ENCODE measurements around the gene WDFY2.

Gene WDFY2

DNA sequence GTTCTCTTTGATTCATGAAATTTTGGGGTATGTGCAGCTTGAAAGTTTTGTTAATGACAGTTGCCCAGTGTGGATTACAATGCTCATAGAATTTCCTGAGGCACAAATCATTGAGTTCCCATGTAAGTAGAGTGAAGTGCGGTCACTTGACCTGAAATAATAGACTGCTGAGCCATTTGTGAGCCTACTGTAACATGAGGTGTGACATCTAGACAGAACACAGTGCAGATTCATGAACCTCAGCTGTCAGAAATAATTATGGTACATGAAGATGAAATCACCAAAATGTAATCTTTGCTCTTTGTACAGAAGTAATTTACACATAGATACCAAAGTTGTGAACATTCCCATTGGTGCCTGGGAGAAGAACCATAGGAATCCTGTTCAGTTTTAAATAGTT, 135.1 kb downstream of the WDFY2 start:
- H3K9me3 ChIP-seq (ENCODE audit: insufficient read depth, low read length), result no peaks in the 10 kb centered on the region
- TF ChIP-seq, protein P1, sequence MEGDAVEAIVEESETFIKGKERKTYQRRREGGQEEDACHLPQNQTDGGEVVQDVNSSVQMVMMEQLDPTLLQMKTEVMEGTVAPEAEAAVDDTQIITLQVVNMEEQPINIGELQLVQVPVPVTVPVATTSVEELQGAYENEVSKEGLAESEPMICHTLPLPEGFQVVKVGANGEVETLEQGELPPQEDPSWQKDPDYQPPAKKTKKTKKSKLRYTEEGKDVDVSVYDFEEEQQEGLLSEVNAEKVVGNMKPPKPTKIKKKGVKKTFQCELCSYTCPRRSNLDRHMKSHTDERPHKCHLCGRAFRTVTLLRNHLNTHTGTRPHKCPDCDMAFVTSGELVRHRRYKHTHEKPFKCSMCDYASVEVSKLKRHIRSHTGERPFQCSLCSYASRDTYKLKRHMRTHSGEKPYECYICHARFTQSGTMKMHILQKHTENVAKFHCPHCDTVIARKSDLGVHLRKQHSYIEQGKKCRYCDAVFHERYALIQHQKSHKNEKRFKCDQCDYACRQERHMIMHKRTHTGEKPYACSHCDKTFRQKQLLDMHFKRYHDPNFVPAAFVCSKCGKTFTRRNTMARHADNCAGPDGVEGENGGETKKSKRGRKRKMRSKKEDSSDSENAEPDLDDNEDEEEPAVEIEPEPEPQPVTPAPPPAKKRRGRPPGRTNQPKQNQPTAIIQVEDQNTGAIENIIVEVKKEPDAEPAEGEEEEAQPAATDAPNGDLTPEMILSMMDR (IDR thresholded peaks at IDR 0.05; ENCODE audit: insufficient read depth, low read length, poor library complexity, severe bottlenecking), result no peak
- no peak overlapping the region for H2AFZ ChIP-seq (ENCODE audit: low read depth, low read length, severe bottlenecking)
- H3F3A ChIP-seq (ENCODE audit: insufficient read depth), result no peaks in the 10 kb centered on the region
- H3K4me3 ChIP-seq (ENCODE audit: insufficient read depth, low read length, poor library complexity, severe bottlenecking), result no peak overlapping the region
- no peaks in the 10 kb centered on the region for H3K27me3 ChIP-seq (ENCODE audit: low read length)
- no peaks in the 10 kb centered on the region for H3K79me2 ChIP-seq (ENCODE audit: insufficient read depth, low read length)
- no peaks in the 10 kb centered on the region for H3K36me3 ChIP-seq (ENCODE audit: low read length)
- no peak overlapping the region for H3K4me2 ChIP-seq (ENCODE audit: low read depth, low read length, poor library complexity, severe bottlenecking)
- no peaks in the 10 kb centered on the region for H4K20me1 ChIP-seq (ENCODE audit: low read depth, low read length)
- H3K27ac ChIP-seq (ENCODE audit: low read depth, low read length), result no peak overlapping the region
- H3K9me2 ChIP-seq (replicated peaks; ENCODE audit: insufficient read depth, low read length), result no peaks in the 10 kb centered on the region
- H3K9ac ChIP-seq (ENCODE audit: low read length), result no peak overlapping the region

DNA sequence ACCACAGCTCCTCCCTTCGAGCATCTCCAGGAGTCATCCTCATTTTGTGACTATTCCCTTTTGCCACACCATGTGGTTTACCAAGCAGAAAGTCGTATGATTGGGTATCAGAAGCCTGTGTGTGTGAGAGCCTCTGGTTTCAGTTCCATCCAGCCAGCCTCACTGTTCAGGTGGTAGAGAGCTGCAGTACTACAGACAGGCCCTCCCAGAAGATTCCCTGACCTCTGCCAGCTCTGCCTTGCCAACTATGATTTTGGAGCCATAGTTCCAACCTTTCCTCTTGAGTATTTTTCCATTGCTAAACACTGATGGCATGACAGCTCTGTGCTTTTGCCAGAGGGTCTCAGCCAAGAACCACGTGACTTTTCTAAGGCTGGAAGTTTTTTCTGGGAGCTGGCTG, 137.2 kb downstream of the WDFY2 start:
- Histone ChIP-seq H2AFZ (ENCODE audit: low read depth, low read length, severe bottlenecking) (no peak overlapping the region), H3K9me2 (replicated peaks; ENCODE audit: insufficient read depth, low read length) (no peaks in the 10 kb centered on the region), H4K20me1 (ENCODE audit: low read depth, low read length) (no peaks in the 10 kb centered on the region), H3K79me2 (ENCODE audit: insufficient read depth, low read length) (no peaks in the 10 kb centered on the region), H3K4me3 (ENCODE audit: insufficient read depth, low read length, poor library complexity, severe bottlenecking) (no peak overlapping the region), H3F3A (ENCODE audit: insufficient read depth) (no peaks in the 10 kb centered on the region), H3K9me3 (ENCODE audit: insufficient read depth, low read length) (no peaks in the 10 kb centered on the region), H3K27me3 (ENCODE audit: low read length) (no peaks in the 10 kb centered on the region), H3K4me2 (ENCODE audit: low read depth, low read length, poor library complexity, severe bottlenecking) (no peak overlapping the region), H3K9ac (ENCODE audit: low read length) (no peak overlapping the region), H3K27ac (ENCODE audit: low read depth, low read length) (no peak overlapping the region), H3K36me3 (ENCODE audit: low read length) (no peaks in the 10 kb centered on the region)
- TF ChIP-seq EZH2phosphoT487 (conservative IDR thresholded peaks at IDR 0.05; ENCODE audit: low read length), result no peak

DNA sequence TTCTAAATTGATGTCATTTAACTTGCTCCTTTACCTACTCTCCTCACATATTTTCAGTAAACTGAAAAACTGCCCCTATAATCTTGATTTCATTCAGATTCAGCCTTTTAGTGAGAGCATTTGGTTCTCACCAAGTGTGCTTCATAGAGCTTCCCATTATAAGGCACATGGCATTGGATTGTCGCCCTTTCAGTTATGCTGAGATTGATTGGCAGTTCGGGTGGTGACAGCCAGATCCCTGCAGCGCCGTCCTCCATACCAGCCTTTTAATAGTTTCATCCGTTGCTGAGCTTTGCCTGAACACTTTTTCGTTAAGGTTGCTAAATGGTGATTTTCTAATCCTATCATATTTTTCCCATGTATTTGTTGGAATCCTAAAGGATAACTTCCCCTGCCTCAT, 139.3 kb downstream of the WDFY2 start:
- Histone ChIP-seq H2AFZ (ENCODE audit: low read depth, low read length, severe bottlenecking) (no peak overlapping the region), H3K9me2 (replicated peaks; ENCODE audit: insufficient read depth, low read length) (no peaks in the 10 kb centered on the region), H3K4me2 (ENCODE audit: low read depth, low read length, poor library complexity, severe bottlenecking) (no peak overlapping the region), H3K9me3 (ENCODE audit: insufficient read depth, low read length) (no peaks in the 10 kb centered on the region), H4K20me1 (ENCODE audit: low read depth, low read length) (no peaks in the 10 kb centered on the region), H3K27ac (ENCODE audit: low read depth, low read length) (no peak overlapping the region), H3K36me3 (ENCODE audit: low read length) (no peaks in the 10 kb centered on the region), H3K27me3 (ENCODE audit: low read length) (no peaks in the 10 kb centered on the region), H3K9ac (ENCODE audit: low read length) (no peak overlapping the region), H3K79me2 (ENCODE audit: insufficient read depth, low read length) (no peaks in the 10 kb centered on the region), H3F3A (ENCODE audit: insufficient read depth) (no peaks in the 10 kb centered on the region), H3K4me3 (ENCODE audit: insufficient read depth, low read length, poor library complexity, severe bottlenecking) (no peak overlapping the region)
- TF ChIP-seq, protein P1 (IDR thresholded peaks at IDR 0.05; ENCODE audit: insufficient read depth, low read length, poor library complexity, severe bottlenecking), result no peak
- TF ChIP-seq EZH2phosphoT487 (conservative IDR thresholded peaks at IDR 0.05; ENCODE audit: low read length), result no peak

DNA sequence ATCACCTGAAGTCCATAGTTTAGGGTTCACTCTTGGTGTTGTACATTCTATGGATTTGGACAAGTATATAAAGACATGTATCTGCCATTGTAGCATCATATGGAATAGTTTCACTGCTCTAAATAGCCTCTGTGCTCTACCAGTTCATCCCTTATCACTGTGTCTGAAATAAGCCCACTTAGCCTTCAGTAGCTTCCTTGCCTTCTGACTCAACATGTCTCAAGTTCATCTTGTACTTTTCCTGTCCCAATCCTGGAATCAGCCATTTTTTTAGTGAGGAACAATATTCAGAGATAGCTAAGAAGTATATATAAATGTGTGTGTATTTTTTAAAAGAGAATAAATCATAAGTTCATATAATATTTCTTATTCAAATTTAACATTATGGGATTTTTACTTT, 140.5 kb downstream of the WDFY2 start:
- no peaks in the 10 kb centered on the region for H3K27me3 ChIP-seq (ENCODE audit: low read length)
- H3K9ac ChIP-seq (ENCODE audit: low read length), result no peak overlapping the region
- H3K36me3 ChIP-seq (ENCODE audit: low read length), result no peaks in the 10 kb centered on the region
- no peaks in the 10 kb centered on the region for H4K20me1 ChIP-seq (ENCODE audit: low read depth, low read length)
- TF ChIP-seq, protein P1 (IDR thresholded peaks at IDR 0.05; ENCODE audit: insufficient read depth, low read length, poor library complexity, severe bottlenecking), result no peak
- no peak for TF ChIP-seq EZH2phosphoT487 (conservative IDR thresholded peaks at IDR 0.05; ENCODE audit: low read length)
- H3K9me3 ChIP-seq (ENCODE audit: insufficient read depth, low read length), result no peaks in the 10 kb centered on the region
- no peak overlapping the region for H3K27ac ChIP-seq (ENCODE audit: low read depth, low read length)
- no peak overlapping the region for H3K4me2 ChIP-seq (ENCODE audit: low read depth, low read length, poor library complexity, severe bottlenecking)
- no peak overlapping the region for H2AFZ ChIP-seq (ENCODE audit: low read depth, low read length, severe bottlenecking)
- no peaks in the 10 kb centered on the region for H3K79me2 ChIP-seq (ENCODE audit: insufficient read depth, low read length)
- H3F3A ChIP-seq (ENCODE audit: insufficient read depth), result no peaks in the 10 kb centered on the region
- H3K9me2 ChIP-seq (replicated peaks; ENCODE audit: insufficient read depth, low read length), result no peaks in the 10 kb centered on the region
- no peak overlapping the region for H3K4me3 ChIP-seq (ENCODE audit: insufficient read depth, low read length, poor library complexity, severe bottlenecking)
